Endothelial cell of umbilical vein (primary cell): Measurements from ENCODE around the gene ZBTB20. TPM values are rescaled to one million over a fixed set of nuclear protein-coding genes. Genes with fewer than 3 reads are reported as not detected.

ENCODE experiments used
- BruUV-seq: library from RNA; stranded (reverse); fragments of 400-500 nt; replicated peaks from 2 replicates; lab custom pipeline; 2021; lab: Mats Ljungman, UMichigan
- CTCF ChIA-PET: fragments of 300-600, 350-600 bp; sonication (Branson Sonifier 250); formaldehyde crosslinking; loops from one replicate; lab custom pipeline; 2021; ENCODE audit warnings: antibody characterized with exemption, inconsistent platforms; lab: Charles Lee
- POLR2A ChIA-PET: fragments of 300-600, 350-600 bp; sonication (Branson Sonifier 250); formaldehyde crosslinking; loops from one replicate; lab custom pipeline; 2021; ENCODE audit warnings: antibody characterized with exemption, inconsistent platforms; lab: Charles Lee
- DNase-seq: peaks from one replicate; pipeline ENCODE4 v3.0.0-alpha.2; 2011; ENCODE audit warnings: low read depth, low spot score
- FAIRE-seq: peaks from 2 replicates; lab custom pipeline; 2011; peaks lifted over from hg19 to GRCh38; lab: Jason Lieb, UNC
- H2AFZ ChIP-seq: 2 replicates; pipeline ENCODE4 v1.6.0; 2012; ENCODE audit warnings: low read depth, low read length, control low read depth, inconsistent platforms
- H3K27ac ChIP-seq: 2 replicates; pipeline ENCODE4 v1.5.1; 2011; ENCODE audit warnings: low read depth, mild to moderate bottlenecking, control low read depth, low read length, moderate library complexity; ENCODE audit not compliant: insufficient read depth
- H3K27me3 ChIP-seq, 2 experiments: 2 replicates each; pipeline versions ENCODE4 v1.6.0 to v1.6.1; 2011; ENCODE audit warnings: low read length in 2 of 2, mixed read lengths in 1 of 2; ENCODE audit not compliant: control insufficient read depth in 2 of 2, insufficient read depth in 2 of 2
- H3K36me3 ChIP-seq, 2 experiments: 2 replicates in 1 of 2; 3 replicates in 1 of 2; pipeline ENCODE4 v1.5.1; 2011; ENCODE audit warnings: low read length in 2 of 2, mild to moderate bottlenecking in 1 of 2, moderate library complexity in 1 of 2; ENCODE audit not compliant: control insufficient read depth in 2 of 2, insufficient read depth in 2 of 2; ENCODE audit errors: extremely low read depth in 1 of 2
- H3K4me1 ChIP-seq: 3 replicates; pipeline ENCODE4 v1.5.1; 2011; ENCODE audit warnings: mild to moderate bottlenecking, low read length; ENCODE audit not compliant: control insufficient read depth, insufficient read depth; ENCODE audit errors: extremely low read depth
- H3K4me2 ChIP-seq: 2 replicates; pipeline ENCODE4 v1.6.1; 2011; ENCODE audit warnings: low read length, control low read depth, mixed read lengths; ENCODE audit not compliant: insufficient read depth
- H3K4me3 ChIP-seq, 3 experiments: fragments of 200-600 bp in 1 of 3; sonication (generic), shearing (Covaris generic) in 1 of 3; replicated peaks in 1 of 3; 2 replicates each; pipeline ENCODE4 v1.5.1; 2011 to 2016; ENCODE audit warnings: control low read depth in 3 of 3, low read length in 3 of 3, mild to moderate bottlenecking in 2 of 3, inconsistent platforms in 1 of 3, low read depth in 1 of 3, moderate library complexity in 1 of 3; ENCODE audit not compliant: insufficient read depth in 1 of 3
- H3K79me2 ChIP-seq: 2 replicates; pipeline ENCODE4 v1.6.0; 2012; ENCODE audit warnings: low read length, inconsistent platforms; ENCODE audit not compliant: control insufficient read depth, insufficient read depth
- H3K9ac ChIP-seq: replicated peaks from 2 replicates; pipeline ENCODE3; 2011; ENCODE audit warnings: low read length, control low read depth; ENCODE audit not compliant: insufficient read depth; ENCODE audit errors: extremely low read depth
- H3K9me1 ChIP-seq: replicated peaks from 3 replicates; pipeline ENCODE4 v1.6.0; 2011; ENCODE audit warnings: mild to moderate bottlenecking, low read length; ENCODE audit not compliant: control insufficient read depth, insufficient read depth; ENCODE audit errors: extremely low read depth
- H3K9me3 ChIP-seq: replicated peaks from 2 replicates; pipeline ENCODE4 v1.5.1; 2012; ENCODE audit warnings: low read length, inconsistent platforms; ENCODE audit not compliant: control insufficient read depth, insufficient read depth
- H4K20me1 ChIP-seq: replicated peaks from 2 replicates; pipeline ENCODE3; 2011; ENCODE audit warnings: mild to moderate bottlenecking, low read length; ENCODE audit not compliant: control insufficient read depth, insufficient read depth; ENCODE audit errors: extremely low read depth
- CTCF ChIP-seq, 2 donors: IDR thresholded peaks; 1 replicate in 1 of 2; 2 replicates in 1 of 2; pipeline ENCODE4 v1.5.1; 2011; ENCODE audit warnings: low read length in 2 of 2, mild to moderate bottlenecking in 2 of 2, moderate library complexity in 2 of 2, control low read depth in 1 of 2, inconsistent platforms in 1 of 2, low read depth in 1 of 2; ENCODE audit not compliant: insufficient read depth in 1 of 2; ENCODE audit errors: extremely low read depth in 1 of 2
- EZH2 ChIP-seq: IDR thresholded peaks from 2 replicates; pipeline ENCODE4 v1.6.1; 2012; ENCODE audit warnings: borderline replicate concordance, low read depth, mild to moderate bottlenecking, moderate library complexity, low read length, inconsistent platforms; ENCODE audit not compliant: severe bottlenecking
- FOS ChIP-seq: IDR thresholded peaks from 2 replicates; pipeline ENCODE4 v1.6.1; 2011; ENCODE audit warnings: mild to moderate bottlenecking, low read length, moderate library complexity, borderline replicate concordance; ENCODE audit not compliant: insufficient read depth
- GATA2 ChIP-seq: IDR thresholded peaks from 2 replicates; pipeline ENCODE4 v1.7.0; 2011; ENCODE audit warnings: low read depth, mild to moderate bottlenecking, moderate library complexity, mixed read lengths, low read length; ENCODE audit not compliant: insufficient read length, insufficient read depth
- JUN ChIP-seq: IDR thresholded peaks from 2 replicates; pipeline ENCODE4 v1.6.1; 2011; ENCODE audit warnings: borderline replicate concordance, low read depth; ENCODE audit not compliant: insufficient read length, insufficient read depth
- MAX ChIP-seq: IDR thresholded peaks from 2 replicates; pipeline ENCODE4 v1.6.1; 2011; ENCODE audit not compliant: insufficient read depth, insufficient read length
- MYC ChIP-seq: IDR thresholded peaks from one replicate; pipeline ENCODE4 v1.6.1; 2011; ENCODE audit warnings: mild to moderate bottlenecking, low read depth, low read length
- POLR2A ChIP-seq: IDR thresholded peaks from 2 replicates; pipeline ENCODE4 v1.6.1; 2012; ENCODE audit warnings: low read depth, mild to moderate bottlenecking, control low read depth, low read length
- POLR2AphosphoS5 ChIP-seq: IDR thresholded peaks from 2 replicates; pipeline ENCODE4 v1.6.1; 2012; ENCODE audit warnings: low read depth, mild to moderate bottlenecking, control low read depth, low read length, moderate library complexity; ENCODE audit not compliant: insufficient read depth
- dilution Hi-C: fragments of 300-500 bp; cut with MboI; formaldehyde crosslinking; loops from one replicate; pipeline ENCODE4 v1.15.0; 2019; ENCODE audit warnings: low sequenced_read_pairs; ENCODE audit not compliant: extremely low pct_ligation_motif_present
- intact Hi-C: fragments of 100-400 bp; cut with micrococcal nuclease; formaldehyde crosslinking; loops from one replicate; pipeline ENCODE4 v1.10.0; 2022
- polyA plus RNA-seq, 4 experiments: library from polyadenylated mRNA; depleted of rRNA in 3 of 4; stranded (reverse) in 3 of 4; unstranded in 1 of 4; fragments of >200 nt; gene quantifications; 2 replicates each; pipeline versions ENCODE4 v1.2.1 to v1.2.3, GENCODE V29; 2011 to 2012; ENCODE audit warnings: missing spikeins in 1 of 4
- total RNA-seq: library from RNA; stranded (reverse); gene quantifications from 2 replicates; pipeline ENCODE4 v1.2.3, GENCODE V29; 2021

ZBTB20 gene
- total and polyA plus RNA-seq, 2 donors (not counting 3 experiments of a cell fraction or from before 2014, with no cell fraction given) = 2.1 to 20.5 TPM

- no peak overlapping the region for H3K4me2 ChIP-seq
- BruUV-seq = no TSS peak
- dilution Hi-C loops = no loop called here
- no peak overlapping the region for H2AFZ ChIP-seq
- H3K27ac ChIP-seq = no peak overlapping the region
- no peaks in the 10 kb centered on the region for H3K9me1 ChIP-seq
- CTCF ChIA-PET = interaction anchor here (0.6 to 6.4 kb wide), 55 partner anchors 8 to 1366 kb away, joined by 3 to 136 read pairs (median 5); no protein-coding TSS in a partner anchor
- no peak for TF ChIP-seq EZH2
- TF ChIP-seq JUN = no peak
- no peak for TF ChIP-seq MYC
- no peak for TF ChIP-seq POLR2A
- TF ChIP-seq CTCF (IDR thresholded peaks at IDR 0.05; ENCODE audit: extremely low read depth in 1 of 2, insufficient read depth in 1 of 2, low read depth in 1 of 2, low read length in 2 of 2) = no peak
- no peak for TF ChIP-seq GATA2
- no peak for TF ChIP-seq POLR2AphosphoS5
- TF ChIP-seq FOS = no peak
- TF ChIP-seq MAX = no peak
- no peaks in the 10 kb centered on the region for H4K20me1 ChIP-seq
- DNase-seq (no peak), FAIRE-seq (no peak)
- H3K9ac ChIP-seq = no peak overlapping the region
- POLR2A ChIA-PET = no interaction called here
- H3K4me1 ChIP-seq = no peaks in the 10 kb centered on the region
- intact Hi-C loops = loop anchor here (1.0 to 10.0 kb wide), 6 partner anchors 34 to 683 kb away; no protein-coding TSS in a partner anchor
- H3K9me3 ChIP-seq = no peaks in the 10 kb centered on the region
- no peaks in the 10 kb centered on the region for H3K27me3 ChIP-seq
- H3K79me2 ChIP-seq = no peaks in the 10 kb centered on the region
- H3K4me3 ChIP-seq = no peak overlapping the region
- no peaks in the 10 kb centered on the region for H3K36me3 ChIP-seq
Observed at GRCh38 chr3:114418107-114418506, 729.0 kb downstream of the ZBTB20 start.
